Fibroblast of skin of abdomen (primary cell): ENCODE data around the gene CRHR1.

ENCODE experiments used
- DNase-seq: peaks from one replicate; pipeline ENCODE4 v3.0.0-alpha.2; 2013

Gene CRHR1

DNA sequence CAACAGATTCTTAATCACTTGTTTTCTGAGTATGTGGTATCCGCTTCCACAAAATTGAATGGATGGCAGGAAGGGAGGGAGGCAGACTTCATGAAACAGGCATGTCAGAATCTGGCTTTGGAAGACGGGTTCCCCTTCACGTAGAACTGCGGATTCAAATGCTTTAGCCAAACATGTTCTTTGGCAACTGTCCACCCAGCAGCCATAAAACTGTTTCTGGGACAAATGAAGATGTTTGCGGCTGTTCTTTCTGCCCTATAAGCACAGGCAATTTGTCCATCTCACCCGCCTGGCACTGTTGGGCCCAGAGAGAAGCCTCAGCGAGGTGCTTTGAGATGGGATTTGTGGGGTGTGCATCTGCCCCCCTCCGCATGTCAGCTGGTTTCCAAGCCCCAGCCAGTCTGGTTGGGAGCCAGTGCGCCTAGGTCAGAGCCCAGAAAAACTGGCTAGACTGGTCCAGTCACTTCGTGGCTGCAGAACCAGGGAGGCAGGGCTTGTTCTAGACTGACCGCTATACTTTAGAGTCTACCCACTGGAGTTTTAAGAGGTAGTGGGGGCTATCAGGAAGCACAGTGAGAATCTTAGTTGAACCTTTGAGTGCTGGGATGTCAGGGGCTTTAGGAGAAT, 6.3 kb downstream of the CRHR1 start:
- no peak for DNase-seq

DNA sequence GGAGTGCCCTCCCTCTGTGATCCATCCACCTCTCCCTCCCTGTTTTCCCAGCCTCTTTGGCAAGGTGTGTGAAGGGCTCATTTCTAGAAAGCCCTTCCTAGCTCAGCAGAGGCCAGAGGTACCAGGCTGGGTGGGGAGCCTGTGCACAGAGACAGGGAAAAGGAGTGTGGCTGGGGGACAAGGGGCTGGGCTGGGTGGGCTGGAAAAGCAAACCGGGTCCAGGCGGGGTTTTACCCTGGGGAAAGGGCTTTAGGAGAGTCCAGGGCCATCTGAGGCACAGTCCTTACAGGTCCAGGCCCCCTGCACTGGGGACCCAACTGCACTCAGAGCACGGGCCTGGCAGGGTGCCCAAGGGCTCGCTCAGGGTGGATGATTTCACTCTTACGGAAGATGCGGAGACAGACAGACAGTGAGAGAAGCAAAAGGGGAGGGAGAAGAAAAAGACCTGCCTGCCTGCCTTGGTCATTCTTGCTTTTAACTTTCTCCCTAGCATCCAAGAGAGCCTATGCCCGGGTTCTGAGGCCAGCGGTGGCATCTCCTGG, 7.0 kb downstream of the CRHR1 start:
- no peak for DNase-seq

DNA sequence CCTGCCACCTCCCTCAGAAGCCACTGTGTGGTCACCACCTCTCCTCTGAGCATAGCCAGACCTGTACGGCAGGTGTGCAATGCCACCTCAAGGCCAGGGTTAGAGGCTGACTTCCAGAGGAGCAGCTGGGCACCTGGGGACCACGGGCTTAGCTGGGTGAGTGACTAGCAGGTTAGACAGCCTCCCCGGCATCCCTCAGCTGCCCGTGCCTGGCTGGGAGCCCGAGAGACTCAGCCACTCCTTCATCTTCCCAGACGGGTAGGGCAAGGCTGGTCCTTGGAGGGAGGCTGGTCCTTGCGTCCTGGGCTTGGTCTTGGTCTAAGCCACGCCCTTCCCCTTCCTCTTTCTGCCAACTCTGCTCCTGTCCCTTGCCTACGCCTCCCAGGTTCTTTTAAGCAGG, 7.8 kb downstream of the CRHR1 start:
- no peak for DNase-seq

DNA sequence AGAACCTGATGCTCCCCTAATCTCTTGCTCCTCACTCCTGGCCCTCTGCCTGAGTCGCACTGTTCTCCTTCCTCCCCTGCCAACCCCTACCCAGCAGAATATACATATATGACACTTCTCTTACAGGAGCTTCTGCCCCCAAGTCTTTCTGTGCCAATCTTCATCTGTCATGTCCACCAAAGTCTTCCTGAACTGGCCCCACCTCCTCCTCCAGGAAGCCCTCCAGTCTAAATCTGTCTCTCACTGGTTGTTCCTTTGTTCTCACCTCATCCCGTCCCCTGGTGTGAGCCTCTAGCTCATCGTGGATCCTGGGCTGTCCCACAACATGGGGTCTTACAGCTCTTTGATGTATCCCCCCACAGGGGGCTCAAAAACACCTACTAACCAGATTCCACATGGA, 8.3 kb downstream of the CRHR1 start:
- no peak for DNase-seq

DNA sequence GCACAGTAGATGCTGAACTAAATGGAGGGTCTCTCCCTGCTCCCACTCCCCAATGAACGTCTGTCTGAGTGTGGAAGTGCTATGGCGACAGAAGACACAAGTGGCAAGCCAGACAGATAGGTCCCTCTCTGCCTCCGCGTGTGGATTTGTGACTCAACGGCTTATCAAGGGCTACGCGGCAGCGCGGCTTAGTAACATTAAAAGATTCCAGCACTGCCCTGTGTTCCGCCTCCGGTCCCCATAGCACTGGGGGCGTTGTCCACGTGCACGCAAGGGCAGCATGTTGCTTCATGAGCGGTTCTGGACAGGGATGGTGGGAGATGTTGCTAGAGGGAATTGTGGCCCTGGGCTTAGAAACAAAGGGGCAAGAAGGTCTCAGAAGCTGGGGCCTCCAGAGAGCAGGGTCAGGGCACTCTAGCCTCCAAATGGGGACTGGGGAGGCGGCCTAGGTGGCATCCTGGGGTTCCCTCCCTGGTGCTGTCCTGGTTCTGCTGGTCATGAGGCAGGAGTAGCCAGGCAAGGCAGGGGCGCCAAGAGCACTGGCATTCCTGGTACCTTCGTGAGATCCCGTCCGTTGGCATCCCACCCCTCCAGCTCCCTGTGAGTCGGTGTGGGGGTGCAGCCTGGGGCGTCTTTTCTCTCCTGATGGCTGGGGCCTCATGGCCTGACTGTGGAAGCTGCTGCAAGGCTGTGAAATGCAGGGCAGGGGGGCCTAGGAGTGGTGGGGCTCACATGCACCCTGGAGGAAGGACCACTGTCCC, 9.1 kb downstream of the CRHR1 start:
- DNase-seq, result no peak

DNA sequence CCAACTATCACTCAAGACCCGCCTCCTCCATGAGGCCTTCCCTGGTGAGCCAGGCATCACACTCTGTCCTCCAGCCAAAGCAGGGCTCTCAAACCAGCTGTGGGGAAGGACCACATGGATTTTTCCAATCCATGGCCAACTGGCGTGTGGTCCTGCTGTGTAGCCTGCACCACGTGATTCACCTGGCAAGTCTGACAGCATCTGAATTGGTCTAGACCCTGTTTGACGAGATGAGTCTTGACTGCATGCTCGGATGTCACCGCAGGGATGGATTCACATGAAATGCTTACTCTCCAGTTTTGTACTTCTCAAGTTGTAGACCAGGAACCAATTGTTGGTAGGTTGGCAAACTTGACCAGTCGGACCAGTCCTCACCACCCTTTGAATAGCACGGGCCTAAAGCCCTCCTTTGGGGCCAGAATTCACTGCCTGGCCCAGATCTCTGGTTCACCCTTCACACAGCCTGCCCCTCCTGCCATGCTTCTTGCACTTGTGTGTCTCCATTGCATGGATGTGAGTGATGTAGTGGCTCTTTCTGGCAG, 9.9 kb downstream of the CRHR1 start:
- no peak for DNase-seq

DNA sequence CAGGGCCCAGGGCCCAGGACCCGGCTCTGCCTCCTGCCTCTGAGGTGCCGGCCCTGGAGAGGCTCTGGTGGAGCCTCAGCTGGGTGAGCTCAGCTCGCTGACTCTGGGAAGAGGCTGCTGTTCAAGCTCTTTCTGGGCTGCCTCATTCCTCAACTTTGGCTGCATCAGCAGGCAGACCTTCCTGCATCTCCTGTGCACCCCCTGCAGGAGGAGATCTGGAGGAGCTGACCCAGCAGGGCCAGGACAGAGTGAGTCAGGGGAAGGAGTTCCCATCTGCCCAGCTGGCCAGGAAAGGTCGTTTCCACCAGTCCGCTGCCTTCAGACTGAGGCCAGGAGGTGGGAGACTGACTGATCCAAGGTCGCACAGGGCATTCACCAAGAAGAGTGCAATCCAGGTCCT, 10.7 kb downstream of the CRHR1 start:
- no peak for DNase-seq

DNA sequence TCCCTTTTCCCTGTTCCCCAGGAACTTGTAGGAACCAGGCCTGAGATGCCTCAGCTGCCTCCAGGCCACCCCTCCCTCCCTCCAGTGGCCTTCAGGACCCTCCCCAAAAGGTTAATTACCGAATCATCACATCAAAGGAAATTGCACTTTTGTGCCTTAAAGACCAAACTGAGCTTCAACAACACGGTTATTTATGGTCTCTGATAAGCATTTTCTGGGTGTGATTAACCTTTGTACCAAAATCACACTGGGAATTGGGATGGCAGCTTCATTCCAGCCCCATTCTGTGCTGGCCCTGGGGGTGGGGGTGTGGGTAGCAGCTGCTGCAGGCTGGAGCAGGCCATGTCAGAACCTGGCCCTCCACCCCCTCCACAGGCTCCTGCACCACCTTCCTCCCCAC, 16.7 kb downstream of the CRHR1 start:
- no peak for DNase-seq

DNA sequence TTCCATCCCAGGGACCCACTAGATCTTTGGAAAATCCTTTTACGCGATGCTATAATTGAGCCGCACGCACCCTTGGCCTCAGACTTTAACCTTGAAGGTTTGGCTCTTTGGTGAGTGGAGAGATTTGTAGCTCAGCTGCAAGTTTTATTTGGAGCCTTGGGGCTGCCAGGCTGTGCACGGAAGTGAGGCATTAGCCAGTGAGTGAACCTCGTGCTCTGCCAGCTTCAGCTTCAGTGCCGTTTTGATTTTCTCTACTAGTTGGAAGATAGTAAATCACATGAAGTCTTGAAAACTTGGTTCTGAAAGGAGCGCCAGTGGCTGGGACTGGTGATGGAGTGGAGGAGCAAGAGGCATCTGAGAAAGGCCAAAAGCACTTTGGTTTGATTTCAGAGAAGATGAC, 17.3 kb downstream of the CRHR1 start:
- no peak for DNase-seq

DNA sequence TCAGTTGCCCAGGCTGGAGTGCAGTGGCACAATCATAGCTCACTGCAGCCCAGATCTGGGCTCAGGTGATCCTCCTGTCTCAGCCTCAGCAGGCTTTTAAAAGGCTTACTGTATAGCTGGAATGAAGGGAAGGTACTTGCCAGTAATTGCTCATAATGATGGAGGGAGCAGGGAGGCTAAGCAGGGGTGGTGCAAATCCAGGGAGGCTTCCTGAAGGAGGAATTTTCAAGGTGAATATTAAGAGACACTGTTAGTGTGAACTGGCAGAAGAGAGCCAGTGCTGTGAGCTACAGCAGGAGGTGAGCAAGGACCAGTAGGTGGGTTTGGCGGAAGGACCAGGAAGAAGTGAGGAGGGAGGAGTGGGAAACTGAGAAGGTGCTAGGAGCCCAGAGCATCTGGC, 24.7 kb downstream of the CRHR1 start:
- DNase-seq, result no peak

DNA sequence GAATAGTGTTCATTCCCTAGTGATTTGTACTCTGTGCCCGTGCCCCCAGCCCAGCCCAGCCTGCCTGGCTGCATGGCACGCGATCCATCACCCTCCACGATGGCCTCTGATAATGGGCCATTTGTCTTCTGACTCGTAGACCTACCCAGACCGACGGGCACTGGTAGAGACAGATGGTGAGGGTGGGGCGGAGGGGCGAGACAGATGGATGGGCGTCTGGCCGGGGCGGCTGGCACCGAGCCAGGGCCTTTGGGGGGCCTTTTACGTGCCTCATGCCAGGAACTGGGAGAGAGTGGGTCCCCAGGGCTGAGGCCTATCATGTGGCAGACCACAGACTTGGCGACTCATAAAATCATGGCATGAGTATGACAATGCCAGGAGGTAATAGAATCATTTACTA, 25.4 kb downstream of the CRHR1 start:
- DNase-seq, result no peak

DNA sequence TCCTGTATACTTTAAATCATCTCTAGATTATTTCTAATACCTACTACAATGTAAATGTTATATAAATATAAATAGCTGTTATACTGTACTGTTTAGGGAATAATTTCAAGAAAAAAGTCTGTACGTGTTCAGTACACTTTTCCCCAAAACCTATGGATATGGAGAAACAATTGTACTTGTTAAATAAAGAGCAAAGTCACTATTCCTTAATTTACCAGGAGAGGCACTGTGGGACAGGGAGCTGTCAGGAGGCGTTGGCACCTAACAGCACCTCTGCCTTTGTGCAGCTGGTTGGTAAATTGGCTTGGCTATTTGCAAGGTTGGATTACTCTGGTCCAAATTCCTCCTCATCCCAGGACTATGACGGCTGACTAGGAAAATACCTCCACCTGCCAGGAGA, 28.0 kb downstream of the CRHR1 start:
- DNase-seq, result no peak

DNA sequence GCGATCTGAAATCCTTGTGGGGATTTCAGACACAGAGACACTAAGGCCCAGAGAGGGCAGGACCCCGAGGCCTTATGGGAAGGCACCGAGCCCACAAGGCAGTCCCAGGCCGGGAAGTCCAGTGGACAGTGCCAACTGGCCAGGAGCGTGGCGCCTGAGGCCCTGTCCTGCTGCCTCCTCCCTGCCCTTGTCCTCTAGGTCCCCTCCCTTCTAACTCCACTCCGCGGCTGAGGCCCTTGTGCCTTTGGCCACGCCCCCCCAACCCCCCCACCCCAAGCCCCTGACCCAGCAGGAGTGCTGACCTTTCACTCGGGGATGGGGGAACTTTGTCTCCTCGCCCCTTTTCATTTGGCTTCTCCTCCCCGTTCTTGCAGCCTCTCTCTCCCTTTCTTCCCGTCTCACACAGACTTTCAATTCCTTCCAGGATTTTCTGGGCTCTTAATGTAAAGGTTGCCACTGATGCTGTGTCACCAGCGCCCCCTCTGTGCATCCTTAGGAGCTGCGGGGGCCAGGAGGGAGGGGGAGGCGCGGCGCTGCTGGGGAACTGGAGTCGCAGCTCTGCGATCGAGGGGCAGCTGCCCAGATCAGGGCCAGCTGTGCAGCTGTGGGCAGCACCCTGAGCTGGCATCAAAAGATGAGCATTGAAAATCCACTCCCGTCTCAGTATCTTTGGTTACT, 29.1 kb downstream of the CRHR1 start:
- DNase-seq, result no peak

DNA sequence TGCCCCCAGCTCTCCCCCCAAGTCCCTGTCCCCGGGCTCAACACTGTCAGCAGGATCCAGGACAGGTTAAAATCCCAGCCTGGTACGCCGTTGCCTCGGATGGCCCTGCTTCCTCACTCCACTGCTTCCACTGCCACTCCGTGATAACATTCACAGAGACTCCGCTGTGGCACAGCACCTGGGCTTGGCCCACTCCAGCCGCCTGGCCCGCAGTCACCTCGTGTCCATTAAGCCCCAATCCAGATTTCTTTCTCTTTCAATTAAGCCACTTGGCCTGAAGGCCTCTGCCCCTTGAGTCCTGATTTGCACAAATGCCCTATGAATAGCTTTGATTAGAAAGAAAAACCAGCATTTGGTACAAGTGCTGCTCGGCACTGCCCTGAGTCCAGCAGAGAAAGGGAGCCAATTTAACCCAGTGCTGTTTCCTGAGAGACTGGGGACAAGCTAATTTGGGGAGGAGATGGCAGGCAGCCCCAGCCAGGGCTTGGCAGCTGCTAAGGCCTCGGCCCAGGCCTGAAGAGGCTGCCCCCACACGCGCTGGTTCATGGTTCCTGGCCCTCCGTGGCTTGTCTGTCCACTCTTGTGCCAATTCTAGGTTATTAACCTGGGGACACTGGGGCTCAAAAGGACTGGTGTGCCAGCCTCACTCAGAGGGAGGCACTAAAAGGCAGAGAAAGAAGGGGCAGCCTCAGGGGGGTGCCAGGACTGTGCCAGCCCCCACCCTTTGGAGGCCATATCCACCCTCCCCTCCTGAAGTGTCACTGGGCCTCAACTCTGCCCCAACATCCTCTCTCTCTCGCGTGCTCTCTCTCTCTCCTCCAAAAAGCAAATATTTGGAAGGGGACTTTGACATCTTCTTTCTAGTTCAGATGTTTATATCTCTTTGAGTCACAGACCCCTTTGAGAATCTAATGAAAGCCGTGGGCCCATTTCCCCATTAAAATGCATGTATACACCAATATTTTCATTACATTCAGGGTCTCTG, 30.8 kb downstream of the CRHR1 start:
- DNase-seq, result no peak

DNA sequence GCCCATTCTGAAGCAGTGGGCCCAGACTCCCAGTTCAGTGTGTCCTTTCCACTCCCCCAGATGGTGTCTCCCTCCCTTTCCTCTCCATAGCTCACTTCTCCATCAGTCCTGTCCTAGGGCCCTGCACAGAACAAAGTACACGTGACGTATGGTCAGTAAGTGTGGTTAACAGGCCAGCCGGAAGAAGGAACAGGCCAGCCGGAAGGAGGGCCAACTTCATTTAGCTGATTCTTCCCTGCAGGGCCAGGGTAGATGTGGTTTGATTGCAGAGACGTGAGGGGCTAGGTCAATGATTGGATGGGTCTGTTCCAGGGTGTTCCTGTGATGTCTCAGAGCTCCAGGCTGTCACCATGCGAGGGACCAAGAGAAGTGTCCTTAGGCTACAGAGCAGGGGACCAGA, 31.6 kb downstream of the CRHR1 start:
- DNase-seq, result no peak

DNA sequence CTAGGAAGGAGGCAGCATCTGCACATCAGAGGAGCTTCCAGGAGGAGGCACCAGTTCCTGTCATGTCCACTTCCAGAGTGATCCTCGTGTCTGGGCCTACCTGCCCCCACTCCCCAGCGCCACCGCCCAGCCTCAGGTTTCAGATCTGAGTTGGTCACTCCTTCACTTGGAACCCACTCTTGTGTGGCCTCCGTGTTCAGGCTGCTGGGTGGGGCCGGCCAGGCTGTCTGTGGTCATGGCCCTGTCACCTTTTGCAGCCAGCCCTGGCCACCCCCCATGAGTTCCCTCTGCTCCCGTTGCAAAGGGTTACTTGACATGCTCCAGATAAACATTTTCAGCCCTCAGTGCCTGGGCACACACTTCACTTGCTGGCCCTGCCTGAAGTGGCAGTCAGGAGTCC, 33.9 kb downstream of the CRHR1 start:
- no peak for DNase-seq

DNA sequence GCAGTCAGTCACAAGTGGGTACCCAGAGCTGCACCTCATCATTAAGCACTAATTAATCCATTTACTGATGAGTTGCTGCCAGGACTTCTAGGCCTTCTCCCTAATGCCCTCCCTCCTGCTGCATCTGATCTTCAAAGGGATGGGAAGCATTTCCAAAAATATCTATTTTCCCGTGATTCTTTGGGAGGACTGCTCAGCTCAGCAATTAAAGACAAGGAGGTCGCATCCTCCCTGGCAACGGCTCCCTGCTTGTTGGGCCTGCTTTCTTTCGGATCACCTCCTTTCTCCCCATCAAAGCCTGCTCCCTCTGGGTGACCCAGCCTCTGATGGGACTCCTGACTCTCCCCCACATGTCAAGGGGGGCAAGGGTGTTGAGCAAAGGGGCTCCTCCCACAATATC, 34.6 kb downstream of the CRHR1 start:
- DNase-seq, result no peak

DNA sequence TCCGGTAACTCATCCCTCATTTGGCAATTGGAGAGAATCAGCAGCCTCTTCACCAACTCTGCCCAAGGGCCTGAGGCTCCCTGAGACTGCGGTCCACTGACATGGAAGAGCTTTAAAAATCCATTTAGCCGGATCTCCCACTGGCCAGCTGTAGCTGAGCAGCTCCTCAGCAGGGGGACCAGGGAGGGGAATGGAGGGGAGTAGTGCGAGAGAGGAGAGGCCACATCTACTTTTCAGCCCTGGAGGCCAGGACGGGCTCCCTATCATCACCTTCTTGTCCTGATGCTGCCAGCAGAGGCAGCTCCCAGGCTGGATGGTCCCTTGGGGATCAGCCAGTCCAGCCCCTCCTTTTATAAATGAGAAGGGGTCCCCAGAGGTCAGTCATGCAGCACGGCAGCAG, 35.5 kb downstream of the CRHR1 start:
- no peak for DNase-seq

DNA sequence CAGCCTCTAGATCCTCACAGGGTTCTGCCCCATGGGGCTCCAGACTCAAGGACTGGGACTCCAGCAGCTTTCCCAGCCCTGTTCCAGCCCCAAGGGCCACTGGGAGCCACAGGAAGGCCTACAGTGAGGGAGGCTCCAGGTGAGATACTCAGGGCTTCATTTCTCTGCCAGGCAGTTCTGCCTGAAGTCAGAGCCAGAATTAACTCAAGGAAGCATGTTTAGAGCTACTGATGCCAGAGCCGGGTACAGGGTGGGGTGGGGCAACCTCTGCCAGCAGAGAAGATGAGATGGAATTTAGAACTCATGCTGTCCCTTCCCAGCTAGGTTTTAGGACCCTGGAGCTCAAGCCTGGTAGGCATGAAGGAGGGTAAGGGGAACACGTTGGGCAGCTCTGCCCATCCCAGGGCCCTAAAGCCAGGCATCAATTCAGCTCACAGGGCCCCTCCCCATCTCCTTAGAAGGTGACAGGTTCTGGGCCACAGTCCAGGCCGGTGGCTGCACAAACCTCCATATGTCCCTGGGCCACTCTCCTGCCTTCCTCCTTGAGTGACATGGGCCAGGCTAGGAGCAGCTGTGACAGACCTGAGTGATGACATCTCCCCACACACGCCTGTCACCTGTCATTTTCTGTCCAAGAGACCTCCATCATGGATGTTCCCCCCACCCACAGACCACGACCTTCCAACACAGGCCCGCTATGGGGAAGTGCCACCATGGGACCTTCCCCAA, 36.1 kb downstream of the CRHR1 start:
- DNase-seq, result no peak

DNA sequence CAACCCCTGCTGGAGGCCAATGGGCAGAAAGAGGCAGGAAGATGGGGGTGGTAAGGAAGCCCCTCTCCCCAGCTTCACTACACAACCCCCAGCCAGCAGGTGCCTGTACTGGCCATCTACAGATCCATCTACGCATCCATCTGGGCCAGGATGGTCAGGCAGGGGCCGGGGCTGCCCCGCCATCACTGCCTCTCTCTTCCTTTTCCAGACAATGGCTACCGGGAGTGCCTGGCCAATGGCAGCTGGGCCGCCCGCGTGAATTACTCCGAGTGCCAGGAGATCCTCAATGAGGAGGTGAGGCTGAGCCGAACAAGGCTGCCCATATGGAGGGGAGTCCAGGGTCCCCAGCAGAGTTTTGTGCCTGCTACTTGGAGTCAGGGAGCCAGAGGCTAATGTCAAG, 37.0 kb downstream of the CRHR1 start:
- DNase-seq, result no peak

DNA sequence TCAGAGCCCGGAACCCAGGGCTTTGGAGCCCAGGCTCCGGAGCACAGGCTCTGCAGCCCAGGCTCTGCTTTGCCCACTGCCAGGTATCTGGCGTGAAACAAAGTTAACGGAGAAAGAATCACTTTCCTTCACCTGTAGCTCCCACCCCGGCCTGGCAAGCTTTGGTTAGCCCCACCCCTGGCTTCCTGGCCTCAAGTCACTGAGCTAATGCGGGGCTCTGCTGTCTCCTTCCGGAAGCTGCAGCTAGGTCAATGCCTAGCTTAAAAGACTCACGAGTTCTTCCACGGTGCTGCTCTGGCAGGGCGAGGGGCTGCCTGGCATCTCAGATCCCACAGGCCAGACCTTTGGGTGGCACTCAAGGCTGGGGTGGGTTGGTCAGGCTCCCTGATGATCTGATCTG, 39.5 kb downstream of the CRHR1 start:
- no peak for DNase-seq

DNA sequence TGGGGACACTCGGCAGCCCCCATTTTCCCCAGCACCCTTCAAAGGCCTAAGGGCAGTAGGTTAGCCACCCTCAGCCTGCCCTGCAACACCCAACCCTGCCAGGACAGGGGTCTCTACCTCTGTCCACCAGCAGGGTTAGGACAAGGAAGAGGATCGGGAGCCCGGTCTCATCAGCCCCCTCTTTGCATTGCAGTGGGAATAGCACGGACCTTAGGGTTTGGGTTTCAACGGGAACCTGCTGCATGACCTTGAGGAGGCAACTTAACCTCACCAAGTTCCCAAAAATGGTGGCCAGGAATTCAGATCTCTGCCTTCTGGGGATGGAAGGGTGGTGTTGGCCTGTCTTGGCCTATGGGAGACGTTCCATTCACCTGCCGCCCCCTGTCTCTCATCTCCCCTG, 40.4 kb downstream of the CRHR1 start:
- DNase-seq, result no peak
